Measurements from ENCODE around the gene OLIG3. TPM values are rescaled to one million over a fixed set of nuclear protein-coding genes. Genes with fewer than 3 reads are reported as not detected.

OLIG3 gene
- total and polyA plus RNA-seq, 2 of the 8 experiments (the other 6 are each of a cell fraction or from before 2014, with no cell fraction given) = 0.60 to 1.3 TPM

DNA sequence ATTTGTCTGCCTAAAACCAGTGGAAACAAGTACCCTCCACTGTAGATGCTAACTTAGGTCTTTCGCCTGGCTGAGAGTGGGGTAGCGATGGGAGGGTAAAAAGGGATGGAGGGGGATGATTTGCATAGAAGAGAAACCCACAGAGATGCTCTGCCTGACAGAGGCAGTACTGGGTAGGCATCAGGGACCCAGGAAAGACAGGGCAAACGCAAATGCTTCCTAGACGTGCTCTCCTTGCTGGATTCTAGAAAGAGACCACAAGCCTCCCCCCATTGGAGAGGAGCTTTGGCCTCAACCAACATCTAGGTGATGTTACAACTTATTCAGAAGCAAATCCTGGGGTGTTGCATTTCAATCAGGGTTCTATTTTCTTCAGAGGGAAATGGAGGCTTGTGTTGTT is 3.2 kb downstream of the OLIG3 start:
- ChIA-PET CTCF (ENCODE audit: partially characterized antibody) (interaction anchor here (0.9 to 8.0 kb wide), 3 partner anchors 11 to 98 kb away, joined by 3 to 62 read pairs (median 3); no protein-coding TSS in a partner anchor), POLR2A (ENCODE audit: partially characterized antibody) (no interaction called here)
- WGBS, 2 experiments (ENCODE audit: extremely low coverage in 1 of 2, insufficient coverage in 1 of 2, insufficient read length in 1 of 2, insufficient replicate concordance in 2 of 2, low coverage in 1 of 2, low lambda C conversion rate in 2 of 2, missing lambda C conversion rate in 1 of 2) = 4% methylated on average over 4 of the region's 4 CpGs; no CpG with 5 or more reads in 1 of the 2 experiments
- Histone ChIP-seq H4K20me1 (replicated peaks in 1 of 2; ENCODE audit: control insufficient read depth in 1 of 2, insufficient read depth in 2 of 2, low read length in 2 of 2) (no peaks in the 10 kb centered on the region), H3K18ac (ENCODE audit: extremely low read depth, low read length) (no peak overlapping the region), H3K36me3 (ENCODE audit: control insufficient read depth in 2 of 4, insufficient read depth in 4 of 4, low read length in 3 of 4) (no peaks in the 10 kb centered on the region), H3K27ac (ENCODE audit: low read depth, low read length) (no peak overlapping the region), H2AK5ac (ENCODE audit: low read depth, low read length) (no peak overlapping the region), H3K4me2 (ENCODE audit: insufficient read depth in 1 of 2, low read depth in 2 of 2, low read length in 2 of 2) (peak overlapping the region; percentile 43 to 91), H2BK12ac (ENCODE audit: low read depth, low read length) (0 out of 2 replicates have a peak overlapping the region, but pooled peaks have one; percentile 13), H3K4me1 (replicated peaks in 1 of 4; ENCODE audit: control insufficient read depth in 3 of 4, insufficient read depth in 4 of 4, low read length in 3 of 4) (peaks cover 13 to 54% (median 29%) of the 10 kb centered on the region in 4 experiments), H3K4ac (replicated peaks; ENCODE audit: insufficient read length, low read depth, low read length) (no peak overlapping the region), H3K9ac (replicated peaks in 1 of 4; ENCODE audit: extremely low read depth in 1 of 4, low read depth in 3 of 4, low read length in 3 of 4) (no peak overlapping the region), H3K56ac (replicated peaks; ENCODE audit: insufficient read length, low read depth, low read length) (no peak overlapping the region), H2BK15ac (ENCODE audit: low read length) (peak overlapping the region; percentile 54), H3K79me1 (ENCODE audit: low read depth, low read length) (no peaks in the 10 kb centered on the region), H4K8ac (ENCODE audit: extremely low read depth, insufficient read depth, low read length) (no peak overlapping the region), H3K27me3 (replicated peaks in 1 of 4; ENCODE audit: control insufficient read depth in 3 of 4, extremely low read depth in 1 of 4, insufficient read depth in 3 of 4, low read length in 3 of 4) (peaks cover 49 to 100% (median 91%) of the 10 kb centered on the region in 4 experiments), H3K9me3 (ENCODE audit: insufficient read depth in 2 of 2, low read depth in 1 of 2, low read length in 1 of 2) (no peaks in the 10 kb centered on the region), H2BK20ac (ENCODE audit: low read length) (no peak overlapping the region), H3K4me3 (ENCODE audit: extremely low read depth in 1 of 4, insufficient read depth in 2 of 4, low read depth in 3 of 4, low read length in 4 of 4) (peak overlapping the region in 1 of 4 experiments; percentile 36; a peak in 3 of 8 replicates), H3K23ac (ENCODE audit: insufficient read length) (no peak overlapping the region), H3K79me2 (ENCODE audit: control insufficient read depth in 1 of 2, insufficient read depth in 2 of 2, low read length in 2 of 2) (no peaks in the 10 kb centered on the region), H2BK120ac (replicated peaks; ENCODE audit: low read depth, low read length) (no peak overlapping the region), H2AFZ (ENCODE audit: low read length) (no peak overlapping the region), H3K23me2 (ENCODE audit: low read depth, low read length) (peaks cover 37% of the 10 kb centered on the region), H4K91ac (replicated peaks; ENCODE audit: insufficient read length, low read length) (no peak overlapping the region), H3K14ac (ENCODE audit: insufficient read length) (no peak overlapping the region), H4K5ac (ENCODE audit: insufficient read length, low read depth, low read length) (no peak overlapping the region), H2BK5ac (ENCODE audit: low read depth, low read length) (no peak overlapping the region)
- FAIRE-seq (no peak), DNase-seq (ENCODE audit: low read depth in 1 of 2, low spot score in 2 of 2) (peak in 1 of 2 experiments; percentile 56)
- no peak for TF ChIP-seq SIRT6 (IDR thresholded peaks at IDR 0.05; ENCODE audit: low read length)
- no peak for TF ChIP-seq EP300 (IDR thresholded peaks at IDR 0.05; ENCODE audit: borderline replicate concordance in 1 of 2, low read depth in 2 of 2, low read length in 2 of 2)
- TF ChIP-seq RNF2 (IDR thresholded peaks at IDR 0.05; ENCODE audit: borderline replicate concordance, low read depth, low read length, missing control alignments, poor library complexity, severe bottlenecking) = peak; percentile 29
- TF ChIP-seq, protein P1, sequence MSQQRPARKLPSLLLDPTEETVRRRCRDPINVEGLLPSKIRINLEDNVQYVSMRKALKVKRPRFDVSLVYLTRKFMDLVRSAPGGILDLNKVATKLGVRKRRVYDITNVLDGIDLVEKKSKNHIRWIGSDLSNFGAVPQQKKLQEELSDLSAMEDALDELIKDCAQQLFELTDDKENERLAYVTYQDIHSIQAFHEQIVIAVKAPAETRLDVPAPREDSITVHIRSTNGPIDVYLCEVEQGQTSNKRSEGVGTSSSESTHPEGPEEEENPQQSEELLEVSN (IDR thresholded peaks at IDR 0.05) = no peak
- no peak for TF ChIP-seq NANOG (IDR thresholded peaks at IDR 0.05; ENCODE audit: insufficient read depth, low read depth, low read length, poor library complexity, severe bottlenecking)
